GM12878 (cell line): ENCODE measurements around the gene FAM81A. TPM values are rescaled to one million over a fixed set of nuclear protein-coding genes. Genes with fewer than 3 reads are reported as not detected.

Source experiments
- ATAC-seq: fragments of 200-7000 bp; cut with Tn5 transposase; 3 replicates; pipeline ENCODE4 v1.9.1; 2020; ENCODE audit warnings: mild to moderate bottlenecking, moderate library complexity
- BruUV-seq: library from RNA; stranded (reverse); fragments of 400-500 nt; replicated peaks from 2 replicates; lab custom pipeline; 2021; lab: Mats Ljungman, UMichigan
- CTCF ChIA-PET: fragments of 300-600 bp; sonication (Branson Sonifier 250); formaldehyde crosslinking; extraction: SDS; loops from one replicate; lab custom pipeline; 2021; ENCODE audit warnings: inconsistent platforms; lab: Yijun Ruan, JAX
- POLR2A ChIA-PET: fragments of 350-600 bp; formaldehyde crosslinking; extraction: SDS; loops from one replicate; lab custom pipeline; 2021; ENCODE audit warnings: inconsistent platforms; lab: Charles Lee
- RAD21 ChIA-PET: fragments of 300-600 bp; sonication (Branson Sonifier 250); formaldehyde crosslinking; loops from one replicate; lab custom pipeline; 2023; ENCODE audit warnings: antibody characterized with exemption; ENCODE audit not compliant: unreplicated experiment; lab: Charles Lee
- SMC1A ChIA-PET: fragments of 300-600 bp; sonication (Branson Sonifier 250); formaldehyde crosslinking; loops from one replicate; lab custom pipeline; 2023; ENCODE audit not compliant: unreplicated experiment, uncharacterized antibody; lab: Charles Lee
- DNase-seq: peaks from one replicate; pipeline ENCODE4 v3.0.0-alpha.2; 2011; ENCODE audit warnings: low read depth, low spot score
- FAIRE-seq: peaks from 3 replicates; lab custom pipeline; 2011; peaks lifted over from hg19 to GRCh38; lab: Jason Lieb, UNC
- H2AFZ ChIP-seq: 2 replicates; pipeline ENCODE4 v1.6.0; 2011; ENCODE audit warnings: low read depth, low read length, control low read depth; ENCODE audit not compliant: control insufficient read depth
- H3K27ac ChIP-seq: 2 replicates; pipeline ENCODE4 v1.5.1; 2011; ENCODE audit warnings: control low read depth; ENCODE audit not compliant: control insufficient read depth, insufficient read depth
- H3K27me3 ChIP-seq, 2 experiments: replicated peaks in 1 of 2; 2 replicates each; pipeline versions ENCODE4 v1.6.0 to v1.6.1; 2011; ENCODE audit warnings: low read length in 1 of 2; ENCODE audit not compliant: control insufficient read depth in 2 of 2, insufficient read depth in 2 of 2
- H3K36me3 ChIP-seq, 2 experiments: 2 replicates each; pipeline ENCODE4 v1.5.1; 2011; ENCODE audit warnings: low read length in 1 of 2; ENCODE audit not compliant: control insufficient read depth in 2 of 2, insufficient read depth in 2 of 2
- H3K4me1 ChIP-seq: 2 replicates; pipeline ENCODE4 v1.6.1; 2011; ENCODE audit warnings: mild to moderate bottlenecking, low read length, moderate library complexity, mixed read lengths; ENCODE audit not compliant: control insufficient read depth, insufficient read depth
- H3K4me2 ChIP-seq: 2 replicates; pipeline ENCODE4 v1.6.0; 2011; ENCODE audit warnings: control low read depth; ENCODE audit not compliant: control insufficient read depth, insufficient read depth
- H3K4me3 ChIP-seq: fragments of 200-600 bp; sonication (generic); 2 replicates; pipeline ENCODE4 v1.5.1; 2016
- H3K79me2 ChIP-seq: 2 replicates; pipeline ENCODE4 v1.6.0; 2011; ENCODE audit warnings: low read length; ENCODE audit not compliant: control insufficient read depth, insufficient read depth
- H3K9ac ChIP-seq: 2 replicates; pipeline ENCODE4 v1.8.0; 2011; ENCODE audit warnings: low read length, control low read depth, mixed read lengths; ENCODE audit not compliant: control insufficient read depth, insufficient read depth
- H3K9me3 ChIP-seq: replicated peaks from 3 replicates; pipeline ENCODE4 v1.5.1; 2011; ENCODE audit warnings: mild to moderate bottlenecking, low read length; ENCODE audit not compliant: control insufficient read depth, insufficient read depth
- H4K20me1 ChIP-seq: 2 replicates; pipeline ENCODE4 v1.6.0; 2011; ENCODE audit not compliant: control insufficient read depth, insufficient read depth
- CBFB ChIP-seq: IDR thresholded peaks from 2 replicates; pipeline ENCODE4 v1.6.1; 2016; ENCODE audit warnings: antibody characterized with exemption, low read depth
- CHD4 ChIP-seq: fragments of 200-600 bp; sonication (generic); IDR thresholded peaks from 2 replicates; pipeline ENCODE4 v1.6.1; 2016; ENCODE audit warnings: mild to moderate bottlenecking
- MEF2A ChIP-seq: IDR thresholded peaks from 2 replicates; pipeline ENCODE4 v1.6.1; 2011; ENCODE audit warnings: low read depth, mild to moderate bottlenecking, low read length, moderate library complexity; ENCODE audit not compliant: insufficient read depth
- MEF2B ChIP-seq: fragments of 450-650 bp; IDR thresholded peaks from 2 replicates; pipeline ENCODE4 v1.6.1; 2018; ENCODE audit warnings: mild to moderate bottlenecking, moderate library complexity; ENCODE audit not compliant: partially characterized antibody, poor library complexity, severe bottlenecking
- NBN ChIP-seq: fragments of 450-650 bp; IDR thresholded peaks from 2 replicates; pipeline ENCODE4 v1.6.1; 2016
- RAD21 ChIP-seq: IDR thresholded peaks from 2 replicates; pipeline ENCODE4 v1.6.1; 2011; ENCODE audit warnings: mild to moderate bottlenecking, low read depth, low read length, moderate library complexity; ENCODE audit not compliant: insufficient read depth
- RELA ChIP-seq: fragments of 450-650 bp; IDR thresholded peaks from 2 replicates; pipeline ENCODE4 v1.8.0; 2014; ENCODE audit warnings: borderline replicate concordance; ENCODE audit not compliant: partially characterized antibody
- SIN3A ChIP-seq: IDR thresholded peaks from 2 replicates; pipeline ENCODE4 v1.6.1; 2012; ENCODE audit warnings: low read depth, low read length, improper control_type of control experiment
- SMAD5 ChIP-seq: IDR thresholded peaks from 2 replicates; pipeline ENCODE4 v1.6.1; 2016; ENCODE audit warnings: antibody characterized with exemption, low read depth
- TBL1XR1 ChIP-seq: IDR thresholded peaks from 2 replicates; pipeline ENCODE4 v1.6.1; 2012; ENCODE audit warnings: low read depth, low read length, improper control_type of control experiment
- TCF12 ChIP-seq: IDR thresholded peaks from 2 replicates; pipeline ENCODE4 v1.6.1; 2011; ENCODE audit warnings: low read depth, mild to moderate bottlenecking, low read length
- WGBS: methylation state at CpG from one replicate; pipeline ENCODE4 v1.1.6; 2016; ENCODE audit warnings: low lambda C conversion rate; ENCODE audit not compliant: insufficient replicate concordance, insufficient coverage; ENCODE audit errors: missing lambda C conversion rate; 5-methylcytosine and 5-hydroxymethylcytosine counted together
- in situ Hi-C: fragments of 300-500 bp; cut with MboI; formaldehyde crosslinking; loops from 9 replicates; pipeline ENCODE4 v1.14.3; 2018; ENCODE audit warnings: mixed read lengths
- intact Hi-C: fragments of 100-400 bp; cut with micrococcal nuclease; formaldehyde crosslinking; loops from one replicate; pipeline ENCODE4 v1.14.2; 2022; ENCODE audit not compliant: unreplicated experiment
- polyA plus RNA-seq, 11 experiments: library from polyadenylated mRNA; depleted of rRNA in 4 of 11; unstranded in 6 of 11; stranded (reverse) in 5 of 11; fragments of >200 nt; fragmentation: Nextera tagmentation in 4 of 11; fragmentation: Illumina TruSeq in 1 of 11; extraction: Ambion mirVana in 4 of 11; extraction: Trizol in 1 of 11; gene quantifications; 1 replicate in 1 of 11; 2 replicates in 10 of 11; pipeline versions ENCODE4 v1.2.1 to v1.2.3, GENCODE V29; 2011 to 2016; ENCODE audit warnings: inconsistent platforms in 2 of 11, missing spikeins in 2 of 11, low read depth in 1 of 11
- total RNA-seq, 4 experiments: library from RNA; depleted of rRNA in 3 of 4; stranded (reverse); fragments of >200 nt in 3 of 4; fragmentation: Illumina TruSeq in 1 of 4; extraction: Trizol in 1 of 4; gene quantifications; 2 replicates each; pipeline versions ENCODE4 v1.2.1 to v1.2.3, GENCODE V29; 2013 to 2021
- TF ChIP-seq, protein P1 (sequence below): IDR thresholded peaks from 2 replicates; pipeline ENCODE4 v1.6.1; 2011; ENCODE audit warnings: low read depth, mild to moderate bottlenecking, low read length, moderate library complexity, borderline replicate concordance; ENCODE audit errors: extremely low read depth
- TF ChIP-seq, protein P2 (sequence below), 3 experiments: IDR thresholded peaks in 2 of 3; conservative IDR thresholded peaks in 1 of 3; 2 replicates each; pipeline ENCODE4 v1.5.1; 2011; ENCODE audit warnings: low read depth in 3 of 3, low read length in 3 of 3, mild to moderate bottlenecking in 3 of 3, control low read depth in 2 of 3, moderate library complexity in 2 of 3, inconsistent platforms in 1 of 3, mixed read lengths in 1 of 3; ENCODE audit not compliant: control insufficient read depth in 2 of 3, insufficient read depth in 1 of 3; ENCODE audit errors: extremely low read depth in 1 of 3
- TF ChIP-seq, protein P3 (sequence below): IDR thresholded peaks from 2 replicates; pipeline ENCODE4 v1.6.1; 2012; ENCODE audit warnings: low read depth, low read length, improper control_type of control experiment
- TF ChIP-seq, protein P4 (sequence below): fragments of 450-650 bp; IDR thresholded peaks from 2 replicates; pipeline ENCODE4 v1.6.1; 2016; ENCODE audit warnings: mild to moderate bottlenecking
- TF ChIP-seq, protein P5 (sequence below): fragments of 450-650 bp; IDR thresholded peaks from 2 replicates; pipeline ENCODE4 v1.6.1; 2014; ENCODE audit warnings: mild to moderate bottlenecking

FAM81A gene
- total and polyA plus RNA-seq, 10 of the 15 experiments (the other 5 are each of a cell fraction or from before 2014, with no cell fraction given) = 0.18 to 34.5 (median 16.2) TPM

DNA sequence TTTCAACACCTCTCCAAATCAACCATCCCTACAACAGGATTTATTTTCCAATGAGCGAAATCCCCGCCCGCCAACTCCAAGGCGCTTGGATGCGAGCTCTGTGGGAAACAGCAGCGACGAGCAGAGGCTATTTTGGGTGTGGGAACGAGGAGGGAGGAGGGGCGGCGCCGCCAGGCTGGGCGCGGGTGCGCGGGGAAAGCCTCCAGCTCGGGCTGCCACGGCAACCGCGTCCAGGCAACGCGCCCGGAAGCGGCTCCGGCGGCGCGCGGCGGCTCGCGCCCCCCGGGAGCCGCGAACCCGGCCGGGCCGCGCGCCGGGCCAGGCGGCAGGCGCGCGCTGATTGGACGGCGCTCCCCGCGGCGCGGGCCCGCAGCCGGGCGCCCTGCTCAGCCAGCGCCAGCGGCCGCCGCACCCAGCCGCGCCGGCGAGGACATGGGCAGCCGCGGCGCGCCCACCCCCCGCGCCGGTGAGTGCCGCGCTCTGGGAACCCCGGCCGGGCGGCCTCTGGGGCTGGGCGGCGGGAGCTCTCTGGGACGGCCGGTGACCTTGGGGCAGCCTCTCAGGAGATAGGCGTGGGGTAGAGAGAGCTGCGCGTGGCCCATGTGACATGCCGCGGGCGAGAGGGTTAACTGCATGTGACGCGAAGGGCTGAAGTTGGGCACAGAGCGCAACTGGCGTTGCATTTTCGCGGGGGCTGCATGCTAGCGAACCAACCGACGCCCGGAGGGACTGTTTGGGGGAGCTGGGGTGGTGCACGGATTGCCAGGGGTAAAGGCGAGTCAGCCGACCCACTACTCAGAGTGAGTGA lies at the start of gene FAM81A (continued):
- no peak for TF ChIP-seq SIN3A
- TF ChIP-seq, protein P1, sequence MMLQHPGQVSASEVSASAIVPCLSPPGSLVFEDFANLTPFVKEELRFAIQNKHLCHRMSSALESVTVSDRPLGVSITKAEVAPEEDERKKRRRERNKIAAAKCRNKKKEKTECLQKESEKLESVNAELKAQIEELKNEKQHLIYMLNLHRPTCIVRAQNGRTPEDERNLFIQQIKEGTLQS = peak; percentile 9; the same call in 1 of the 2 replicates
- TF ChIP-seq MEF2B = peak; percentile 23
- no peak for TF ChIP-seq SMAD5
- TF ChIP-seq CHD4 = no peak
- TF ChIP-seq MEF2A = peak; percentile 60; the same call in 1 of the 2 replicates

DNA sequence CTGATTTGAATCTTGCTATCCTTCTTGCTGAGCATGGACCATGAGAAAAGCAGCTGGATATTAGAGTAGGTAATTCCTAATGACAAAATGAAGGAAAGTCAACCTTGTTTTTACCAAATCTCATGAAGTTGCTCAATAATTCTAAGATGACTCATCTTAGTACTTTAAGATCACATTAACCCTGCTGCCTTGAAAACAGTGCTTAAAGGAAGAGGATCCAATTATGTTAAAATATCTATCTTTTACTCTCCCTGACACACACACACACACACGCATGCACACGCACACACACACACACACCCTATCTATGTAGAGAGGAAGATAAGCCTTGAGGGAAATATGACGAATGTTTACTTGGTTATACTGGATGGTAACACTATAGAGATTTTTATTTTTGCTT lies 49.3 kb upstream of the FAM81A start:
- ChIA-PET POLR2A (interaction anchor here (0.6 kb wide), 1 partner anchor 12 kb away, joined by 3 read pairs; no protein-coding TSS in a partner anchor), SMC1A (interaction anchor here (1.1 kb wide), 1 partner anchor 11 kb away, joined by 5 read pairs; no protein-coding TSS in a partner anchor), CTCF (no interaction called here), RAD21 (interaction anchor here (2.0 kb wide), 1 partner anchor 11 kb away, joined by 4 read pairs; no protein-coding TSS in a partner anchor)
- Histone ChIP-seq H3K36me3 (no peaks in the 10 kb centered on the region), H3K27me3 (no peaks in the 10 kb centered on the region), H3K4me2 (no peak overlapping the region), H3K4me1 (peaks cover 15% of the 10 kb centered on the region), H3K27ac (no peak overlapping the region), H3K79me2 (no peaks in the 10 kb centered on the region), H2AFZ (peak overlapping the region; percentile 9; the same call in 1 of the 2 replicates), H3K4me3 (no peak overlapping the region), H3K9ac (no peak overlapping the region), H3K9me3 (no peaks in the 10 kb centered on the region), H4K20me1 (no peaks in the 10 kb centered on the region)
- ATAC-seq (no peak), FAIRE-seq (peak; percentile 23), DNase-seq (no peak)
- BruUV-seq = no TSS peak
- intact Hi-C loops = no loop called here
- WGBS = 82% methylated on average over 3 of the region's 3 CpGs
- in situ Hi-C loops = no loop called here
- TF ChIP-seq TBL1XR1 (no peak), RELA (no peak), TCF12 (no peak), NBN (no peak), SIN3A (no peak), CBFB (no peak), RAD21 (no peak)
- TF ChIP-seq, protein P2, sequence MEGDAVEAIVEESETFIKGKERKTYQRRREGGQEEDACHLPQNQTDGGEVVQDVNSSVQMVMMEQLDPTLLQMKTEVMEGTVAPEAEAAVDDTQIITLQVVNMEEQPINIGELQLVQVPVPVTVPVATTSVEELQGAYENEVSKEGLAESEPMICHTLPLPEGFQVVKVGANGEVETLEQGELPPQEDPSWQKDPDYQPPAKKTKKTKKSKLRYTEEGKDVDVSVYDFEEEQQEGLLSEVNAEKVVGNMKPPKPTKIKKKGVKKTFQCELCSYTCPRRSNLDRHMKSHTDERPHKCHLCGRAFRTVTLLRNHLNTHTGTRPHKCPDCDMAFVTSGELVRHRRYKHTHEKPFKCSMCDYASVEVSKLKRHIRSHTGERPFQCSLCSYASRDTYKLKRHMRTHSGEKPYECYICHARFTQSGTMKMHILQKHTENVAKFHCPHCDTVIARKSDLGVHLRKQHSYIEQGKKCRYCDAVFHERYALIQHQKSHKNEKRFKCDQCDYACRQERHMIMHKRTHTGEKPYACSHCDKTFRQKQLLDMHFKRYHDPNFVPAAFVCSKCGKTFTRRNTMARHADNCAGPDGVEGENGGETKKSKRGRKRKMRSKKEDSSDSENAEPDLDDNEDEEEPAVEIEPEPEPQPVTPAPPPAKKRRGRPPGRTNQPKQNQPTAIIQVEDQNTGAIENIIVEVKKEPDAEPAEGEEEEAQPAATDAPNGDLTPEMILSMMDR (IDR thresholded peaks at IDR 0.05 in 2 of 3, conservative IDR thresholded peaks at IDR 0.05 in 1 of 3; ENCODE audit: control insufficient read depth in 2 of 3, extremely low read depth in 1 of 3, insufficient read depth in 1 of 3, low read depth in 3 of 3, low read length in 3 of 3) = no peak
- TF ChIP-seq, protein P3, sequence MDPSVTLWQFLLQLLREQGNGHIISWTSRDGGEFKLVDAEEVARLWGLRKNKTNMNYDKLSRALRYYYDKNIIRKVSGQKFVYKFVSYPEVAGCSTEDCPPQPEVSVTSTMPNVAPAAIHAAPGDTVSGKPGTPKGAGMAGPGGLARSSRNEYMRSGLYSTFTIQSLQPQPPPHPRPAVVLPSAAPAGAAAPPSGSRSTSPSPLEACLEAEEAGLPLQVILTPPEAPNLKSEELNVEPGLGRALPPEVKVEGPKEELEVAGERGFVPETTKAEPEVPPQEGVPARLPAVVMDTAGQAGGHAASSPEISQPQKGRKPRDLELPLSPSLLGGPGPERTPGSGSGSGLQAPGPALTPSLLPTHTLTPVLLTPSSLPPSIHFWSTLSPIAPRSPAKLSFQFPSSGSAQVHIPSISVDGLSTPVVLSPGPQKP = no peak
- TF ChIP-seq, protein P4, sequence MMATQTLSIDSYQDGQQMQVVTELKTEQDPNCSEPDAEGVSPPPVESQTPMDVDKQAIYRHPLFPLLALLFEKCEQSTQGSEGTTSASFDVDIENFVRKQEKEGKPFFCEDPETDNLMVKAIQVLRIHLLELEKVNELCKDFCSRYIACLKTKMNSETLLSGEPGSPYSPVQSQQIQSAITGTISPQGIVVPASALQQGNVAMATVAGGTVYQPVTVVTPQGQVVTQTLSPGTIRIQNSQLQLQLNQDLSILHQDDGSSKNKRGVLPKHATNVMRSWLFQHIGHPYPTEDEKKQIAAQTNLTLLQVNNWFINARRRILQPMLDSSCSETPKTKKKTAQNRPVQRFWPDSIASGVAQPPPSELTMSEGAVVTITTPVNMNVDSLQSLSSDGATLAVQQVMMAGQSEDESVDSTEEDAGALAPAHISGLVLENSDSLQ = no peak
- TF ChIP-seq, protein P5, sequence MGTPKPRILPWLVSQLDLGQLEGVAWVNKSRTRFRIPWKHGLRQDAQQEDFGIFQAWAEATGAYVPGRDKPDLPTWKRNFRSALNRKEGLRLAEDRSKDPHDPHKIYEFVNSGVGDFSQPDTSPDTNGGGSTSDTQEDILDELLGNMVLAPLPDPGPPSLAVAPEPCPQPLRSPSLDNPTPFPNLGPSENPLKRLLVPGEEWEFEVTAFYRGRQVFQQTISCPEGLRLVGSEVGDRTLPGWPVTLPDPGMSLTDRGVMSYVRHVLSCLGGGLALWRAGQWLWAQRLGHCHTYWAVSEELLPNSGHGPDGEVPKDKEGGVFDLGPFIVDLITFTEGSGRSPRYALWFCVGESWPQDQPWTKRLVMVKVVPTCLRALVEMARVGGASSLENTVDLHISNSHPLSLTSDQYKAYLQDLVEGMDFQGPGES = no peak
